Kidney epithelial cell (primary cell): ENCODE results near the gene COP1. TPM values are rescaled to one million over a fixed set of nuclear protein-coding genes. Genes with fewer than 3 reads are reported as not detected.

Source experiments
- DNase-seq: peaks from one replicate; pipeline ENCODE4 v3.0.0-alpha.2; 2010; ENCODE audit warnings: low read depth
- H3K27me3 ChIP-seq: 2 replicates; pipeline ENCODE4 v1.6.0; 2011; ENCODE audit warnings: low read length; ENCODE audit not compliant: control insufficient read depth, insufficient read depth
- H3K36me3 ChIP-seq: 2 replicates; pipeline ENCODE4 v1.5.1; 2011; ENCODE audit warnings: low read length; ENCODE audit not compliant: control insufficient read depth, insufficient read depth
- H3K4me3 ChIP-seq: 2 replicates; pipeline ENCODE4 v1.5.1; 2011; ENCODE audit warnings: low read depth, mild to moderate bottlenecking, control low read depth, low read length
- total RNA-seq: library from RNA; depleted of rRNA; stranded (reverse); fragments of >200 nt; gene quantifications from 2 replicates; pipeline ENCODE4 v1.2.3, GENCODE V29; 2015
- TF ChIP-seq, protein P1 (sequence below): IDR thresholded peaks from 2 replicates; pipeline ENCODE4 v1.5.1; 2011; ENCODE audit warnings: mild to moderate bottlenecking, moderate library complexity, low read length, control low read depth, inconsistent platforms; ENCODE audit not compliant: insufficient read depth, poor library complexity, severe bottlenecking

The COP1 gene
- total RNA-seq, 1 donor from 2014 or later, result 74.2 TPM

DNA sequence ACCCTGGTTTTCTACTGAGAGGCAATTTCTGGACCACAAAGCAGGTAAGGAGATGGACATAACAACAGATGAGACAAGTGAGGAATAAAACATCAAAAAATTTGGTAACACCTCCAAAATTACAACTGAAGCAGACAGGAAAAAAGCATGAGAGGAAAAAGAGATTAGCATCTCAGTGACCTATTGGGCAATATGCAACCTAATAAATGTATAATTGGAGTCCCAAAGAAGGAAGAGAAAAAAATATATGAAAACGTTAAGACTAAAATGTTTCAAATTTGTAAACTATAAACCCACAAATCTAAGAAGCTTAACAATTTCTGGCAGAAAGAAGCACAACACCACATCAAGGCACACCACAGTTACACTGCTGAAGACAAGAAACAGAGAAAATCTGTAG, 255.5 kb downstream of the COP1 start:
- DNase-seq, result no peak
- H3K27me3 ChIP-seq, result no peaks in the 10 kb centered on the region
- TF ChIP-seq, protein P1, sequence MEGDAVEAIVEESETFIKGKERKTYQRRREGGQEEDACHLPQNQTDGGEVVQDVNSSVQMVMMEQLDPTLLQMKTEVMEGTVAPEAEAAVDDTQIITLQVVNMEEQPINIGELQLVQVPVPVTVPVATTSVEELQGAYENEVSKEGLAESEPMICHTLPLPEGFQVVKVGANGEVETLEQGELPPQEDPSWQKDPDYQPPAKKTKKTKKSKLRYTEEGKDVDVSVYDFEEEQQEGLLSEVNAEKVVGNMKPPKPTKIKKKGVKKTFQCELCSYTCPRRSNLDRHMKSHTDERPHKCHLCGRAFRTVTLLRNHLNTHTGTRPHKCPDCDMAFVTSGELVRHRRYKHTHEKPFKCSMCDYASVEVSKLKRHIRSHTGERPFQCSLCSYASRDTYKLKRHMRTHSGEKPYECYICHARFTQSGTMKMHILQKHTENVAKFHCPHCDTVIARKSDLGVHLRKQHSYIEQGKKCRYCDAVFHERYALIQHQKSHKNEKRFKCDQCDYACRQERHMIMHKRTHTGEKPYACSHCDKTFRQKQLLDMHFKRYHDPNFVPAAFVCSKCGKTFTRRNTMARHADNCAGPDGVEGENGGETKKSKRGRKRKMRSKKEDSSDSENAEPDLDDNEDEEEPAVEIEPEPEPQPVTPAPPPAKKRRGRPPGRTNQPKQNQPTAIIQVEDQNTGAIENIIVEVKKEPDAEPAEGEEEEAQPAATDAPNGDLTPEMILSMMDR, result no peak
- H3K36me3 ChIP-seq, result no peaks in the 10 kb centered on the region
- no peak overlapping the region for H3K4me3 ChIP-seq

DNA sequence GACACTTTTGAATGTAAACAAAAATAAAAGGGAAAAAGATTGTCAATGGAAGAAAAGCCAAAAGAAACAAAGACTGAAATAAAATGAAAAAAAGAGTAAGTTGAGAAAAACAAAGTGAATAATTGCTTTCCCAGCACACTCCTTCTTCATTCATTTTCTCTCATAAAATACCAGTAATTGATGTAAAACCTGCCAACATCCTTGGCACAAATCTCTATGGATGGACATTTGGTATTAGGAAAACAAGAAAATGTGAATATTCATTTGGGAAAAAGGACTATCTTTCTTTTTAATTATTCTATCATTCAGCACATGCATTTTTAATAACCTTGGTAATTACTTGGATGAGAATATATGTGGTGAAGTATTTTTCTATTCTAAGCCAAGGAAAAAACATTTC, 259.3 kb downstream of the COP1 start:
- Histone ChIP-seq H3K27me3 (no peaks in the 10 kb centered on the region), H3K4me3 (no peak overlapping the region), H3K36me3 (no peaks in the 10 kb centered on the region)
- no peak for DNase-seq
- TF ChIP-seq, protein P1, result no peak

DNA sequence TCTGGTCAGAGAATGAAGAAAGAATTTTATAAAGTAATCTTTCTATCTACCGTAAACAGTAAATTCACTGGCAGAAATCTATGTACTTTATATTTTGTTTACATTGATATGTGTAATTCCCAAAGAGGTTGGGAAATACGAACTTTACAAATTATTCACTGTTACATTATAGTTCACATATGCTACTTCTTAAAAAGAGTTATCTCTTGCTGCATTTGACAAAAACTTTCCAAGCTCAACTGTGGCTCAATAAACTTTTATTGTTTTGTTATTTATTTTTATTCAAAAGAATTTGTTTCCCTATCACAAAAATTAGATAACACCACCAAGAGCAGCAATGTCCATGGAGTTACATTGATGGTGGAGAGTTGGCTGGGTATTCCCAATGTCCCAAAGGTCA, 262.5 kb downstream of the COP1 start:
- TF ChIP-seq, protein P1, result no peak
- no peak for DNase-seq
- Histone ChIP-seq H3K27me3 (no peaks in the 10 kb centered on the region), H3K36me3 (no peaks in the 10 kb centered on the region), H3K4me3 (no peak overlapping the region)

DNA sequence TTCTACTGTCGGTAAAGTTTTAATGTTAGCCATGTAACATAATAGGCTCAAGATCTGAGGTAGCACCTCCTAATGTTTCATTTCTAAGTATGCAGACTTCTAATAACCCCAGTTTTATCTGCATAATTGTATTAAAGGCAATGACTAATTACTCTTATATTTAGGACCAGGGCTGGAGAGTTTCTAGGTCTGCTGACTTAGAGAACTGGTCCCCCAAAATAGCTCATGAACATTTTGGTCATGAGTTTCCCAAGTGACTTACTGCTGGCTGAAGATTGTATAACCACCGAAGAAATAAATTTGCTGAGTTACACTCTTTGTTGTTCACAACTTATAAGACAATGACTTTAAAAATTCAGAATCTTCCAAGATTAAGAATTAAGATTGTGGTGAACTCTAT, 265.9 kb downstream of the COP1 start:
- DNase-seq, result no peak
- no peak overlapping the region for H3K4me3 ChIP-seq
- TF ChIP-seq, protein P1, result no peak
- H3K27me3 ChIP-seq, result no peaks in the 10 kb centered on the region
- no peaks in the 10 kb centered on the region for H3K36me3 ChIP-seq

DNA sequence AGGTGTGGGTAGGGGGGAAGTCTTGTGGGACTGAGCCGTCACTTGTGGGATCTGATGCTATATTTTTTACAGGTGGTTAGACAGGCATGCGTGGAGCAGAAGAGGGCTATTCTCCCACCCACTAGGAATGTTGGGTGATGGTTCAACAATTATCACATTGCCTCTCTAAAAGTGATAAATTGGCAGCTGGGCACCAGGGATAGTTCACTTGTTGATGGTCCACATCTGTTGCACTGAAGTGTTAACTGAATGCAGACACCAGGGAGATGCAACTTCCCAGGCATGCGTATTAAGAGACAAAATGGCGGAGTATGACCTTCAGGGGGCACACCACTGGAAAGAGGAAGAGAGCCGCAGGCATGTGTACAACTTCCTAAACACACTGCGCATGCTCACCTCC, 270.4 kb downstream of the COP1 start:
- H3K27me3 ChIP-seq, result no peaks in the 10 kb centered on the region
- no peak for DNase-seq
- no peaks in the 10 kb centered on the region for H3K36me3 ChIP-seq
- TF ChIP-seq, protein P1, result no peak
- no peak overlapping the region for H3K4me3 ChIP-seq

DNA sequence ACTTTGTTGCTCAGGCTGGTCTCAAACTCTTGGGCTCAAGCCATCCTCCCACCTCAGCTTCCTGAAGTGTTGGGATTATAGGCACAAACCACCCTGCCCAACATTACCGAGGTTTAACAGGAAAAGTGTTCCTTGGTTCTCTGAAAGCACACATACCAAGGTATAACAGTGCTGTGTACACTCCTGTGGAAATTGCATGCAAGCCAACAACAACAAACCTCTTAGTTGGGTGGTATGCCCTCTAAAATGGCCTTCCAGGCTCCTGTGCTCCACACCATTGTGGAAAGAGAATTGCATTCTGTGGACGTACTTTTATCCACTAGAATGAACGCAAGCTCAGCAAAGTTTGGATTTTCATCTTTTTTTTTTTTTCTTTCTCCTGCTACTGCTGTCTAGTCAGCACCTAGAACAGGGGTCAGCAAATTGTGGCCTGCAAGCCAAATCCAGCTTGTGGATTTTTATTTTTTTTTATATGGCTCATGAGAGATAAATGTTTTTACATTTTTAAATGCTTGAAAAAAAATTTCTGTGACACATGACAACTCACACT, 271.4 kb downstream of the COP1 start:
- H3K36me3 ChIP-seq, result no peaks in the 10 kb centered on the region
- DNase-seq, result no peak
- H3K4me3 ChIP-seq, result no peak overlapping the region
- no peaks in the 10 kb centered on the region for H3K27me3 ChIP-seq
- TF ChIP-seq, protein P1, result no peak
